ENCODE results near the gene USP17L21. TPM values are rescaled to one million over a fixed set of nuclear protein-coding genes. Genes with fewer than 3 reads are reported as not detected.
"Not testable (repeated sequence)": the region's sequence is repeated elsewhere in the genome, so short reads cannot be mapped to it uniquely, and the experiment has no call there.

Gene USP17L21, protein sequence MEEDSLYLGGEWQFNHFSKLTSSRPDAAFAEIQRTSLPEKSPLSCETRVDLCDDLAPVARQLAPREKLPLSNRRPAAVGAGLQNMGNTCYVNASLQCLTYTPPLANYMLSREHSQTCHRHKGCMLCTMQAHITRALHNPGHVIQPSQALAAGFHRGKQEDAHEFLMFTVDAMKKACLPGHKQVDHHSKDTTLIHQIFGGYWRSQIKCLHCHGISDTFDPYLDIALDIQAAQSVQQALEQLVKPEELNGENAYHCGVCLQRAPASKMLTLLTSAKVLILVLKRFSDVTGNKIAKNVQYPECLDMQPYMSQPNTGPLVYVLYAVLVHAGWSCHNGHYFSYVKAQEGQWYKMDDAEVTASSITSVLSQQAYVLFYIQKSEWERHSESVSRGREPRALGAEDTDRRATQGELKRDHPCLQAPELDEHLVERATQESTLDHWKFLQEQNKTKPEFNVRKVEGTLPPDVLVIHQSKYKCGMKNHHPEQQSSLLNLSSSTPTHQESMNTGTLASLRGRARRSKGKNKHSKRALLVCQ
- polyA plus RNA-seq (2013, experiment 1 of 2) = not detected
- not detected for polyA plus RNA-seq (2013, experiment 2 of 2)

DNA sequence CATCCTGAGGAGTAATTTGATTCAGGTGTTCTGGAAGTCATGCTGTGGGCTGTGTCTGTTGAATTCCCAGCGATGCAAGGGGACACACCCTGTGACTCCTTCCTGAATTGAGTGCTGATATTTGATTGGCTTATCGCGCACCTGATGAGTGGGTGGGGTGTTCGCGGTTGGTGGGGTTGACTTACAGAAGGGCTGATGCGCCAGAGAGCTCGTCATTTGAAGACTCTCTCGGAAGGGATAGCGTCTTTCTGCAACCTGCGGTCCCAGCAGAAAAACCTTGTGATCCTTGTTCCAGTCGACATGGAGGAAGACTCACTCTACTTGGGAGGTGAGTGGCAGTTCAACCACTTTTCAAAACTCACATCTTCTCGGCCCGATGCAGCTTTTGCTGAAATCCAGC, at the start of gene USP17L21:
USP17L21 (plus strand) TSS at position 301 of the 400 bp plus-strand sequence; CDS start at position 301, 0 bp downstream.
- H3K18ac ChIP-seq (ENCODE audit: low read length); H2BK5ac ChIP-seq (ENCODE audit: low read length); DNase-seq; H3K4ac ChIP-seq (ENCODE audit: low read depth, low read length); H2BK15ac ChIP-seq (replicated peaks; ENCODE audit: low read depth); H4K8ac ChIP-seq (ENCODE audit: low read depth, low read length); H3K4me1 ChIP-seq (ENCODE audit: control insufficient read depth, low read depth, low read length); H4K5ac ChIP-seq (ENCODE audit: low read length); H3K56ac ChIP-seq (ENCODE audit: low read length); H2AK5ac ChIP-seq (ENCODE audit: low read length); H3K36me3 ChIP-seq (ENCODE audit: control insufficient read depth, insufficient read depth, low read length); H3K27ac ChIP-seq (ENCODE audit: low read depth, low read length); H3K9ac ChIP-seq (ENCODE audit: low read length); H2BK120ac ChIP-seq (ENCODE audit: low read depth, low read length); H3K23ac ChIP-seq (ENCODE audit: low read length); H3K79me1 ChIP-seq (ENCODE audit: low read length); H3K27me3 ChIP-seq (ENCODE audit: insufficient read depth, low read length, poor library complexity); H3K4me2 ChIP-seq (ENCODE audit: low read length); H3K4me3 ChIP-seq (ENCODE audit: low read length); H3K79me2 ChIP-seq (ENCODE audit: control insufficient read depth, insufficient read depth, low read length): not testable (repeated sequence)
- WGBS (ENCODE audit: extremely low coverage, insufficient coverage, low lambda C conversion rate) = no CpG with 5 or more reads among the region's 13 CpGs

DNA sequence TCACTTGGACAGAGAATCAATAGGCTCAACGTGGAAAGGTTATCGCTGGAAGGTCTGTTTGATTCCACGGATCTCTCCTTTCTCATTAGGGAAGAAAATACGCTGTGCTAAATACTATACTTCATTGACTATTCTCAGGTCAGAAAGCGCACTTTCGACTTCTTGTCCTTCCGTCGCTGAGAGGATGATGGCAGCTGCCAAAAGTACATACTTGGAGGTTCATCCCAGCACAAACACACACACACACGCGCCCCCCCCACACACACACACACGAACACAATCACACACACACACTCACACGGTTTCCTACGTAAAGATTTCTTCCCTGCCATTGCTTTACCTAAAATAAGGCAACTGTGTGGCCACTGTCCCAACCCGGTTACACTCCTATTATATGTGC, 48.0 kb upstream of the USP17L21 start:
- H3K36me3 ChIP-seq (ENCODE audit: control insufficient read depth, insufficient read depth, low read length); H3K23ac ChIP-seq (ENCODE audit: low read length); H3K27ac ChIP-seq (ENCODE audit: low read depth, low read length); H3K4me3 ChIP-seq (ENCODE audit: low read length); H3K4me2 ChIP-seq (ENCODE audit: low read length); H2AK5ac ChIP-seq (ENCODE audit: low read length); H3K9ac ChIP-seq (ENCODE audit: low read length); H2BK15ac ChIP-seq (replicated peaks; ENCODE audit: low read depth); H3K27me3 ChIP-seq (ENCODE audit: insufficient read depth, low read length, poor library complexity); H3K4me1 ChIP-seq (ENCODE audit: control insufficient read depth, low read depth, low read length); H3K79me1 ChIP-seq (ENCODE audit: low read length); H2BK5ac ChIP-seq (ENCODE audit: low read length); H3K79me2 ChIP-seq (ENCODE audit: control insufficient read depth, insufficient read depth, low read length); H2BK120ac ChIP-seq (ENCODE audit: low read depth, low read length); H4K5ac ChIP-seq (ENCODE audit: low read length); H4K8ac ChIP-seq (ENCODE audit: low read depth, low read length); DNase-seq; H3K4ac ChIP-seq (ENCODE audit: low read depth, low read length); H3K18ac ChIP-seq (ENCODE audit: low read length); H3K56ac ChIP-seq (ENCODE audit: low read length): not testable (repeated sequence)
- WGBS (ENCODE audit: extremely low coverage, insufficient coverage, low lambda C conversion rate) = no CpG with 5 or more reads among the region's 14 CpGs

DNA sequence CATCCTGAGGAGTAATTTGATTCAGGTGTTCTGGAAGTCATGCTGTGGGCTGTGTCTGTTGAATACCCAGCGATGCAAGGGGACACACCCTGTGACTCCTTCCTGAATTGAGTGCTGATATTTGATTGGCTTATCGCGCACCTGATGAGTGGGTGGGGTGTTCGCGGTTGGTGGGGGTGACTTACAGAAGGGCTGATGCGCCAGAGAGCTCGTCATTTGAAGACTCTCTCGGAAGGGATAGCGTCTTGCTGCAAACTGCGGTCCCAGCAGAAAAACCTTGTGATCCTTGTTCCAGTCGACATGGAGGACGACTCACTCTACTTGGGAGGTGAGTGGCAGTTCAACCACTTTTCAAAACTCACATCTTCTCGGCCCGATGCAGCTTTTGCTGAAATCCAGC, 47.6 kb upstream of the USP17L21 start, which contains the start of gene USP17L11:
USP17L11 (plus strand) TSS at position 301 of the 400 bp plus-strand sequence; CDS start at position 301, 0 bp downstream.
- no CpG with 5 or more reads among the region's 14 CpGs for WGBS (ENCODE audit: extremely low coverage, insufficient coverage, low lambda C conversion rate)
- not testable (repeated sequence) for H3K4me3 ChIP-seq (ENCODE audit: low read length); H3K27me3 ChIP-seq (ENCODE audit: insufficient read depth, low read length, poor library complexity); H2AK5ac ChIP-seq (ENCODE audit: low read length); H3K4me2 ChIP-seq (ENCODE audit: low read length); H3K56ac ChIP-seq (ENCODE audit: low read length); H3K27ac ChIP-seq (ENCODE audit: low read depth, low read length); H3K4ac ChIP-seq (ENCODE audit: low read depth, low read length); H2BK5ac ChIP-seq (ENCODE audit: low read length); H3K23ac ChIP-seq (ENCODE audit: low read length); H4K8ac ChIP-seq (ENCODE audit: low read depth, low read length); H4K5ac ChIP-seq (ENCODE audit: low read length); H2BK120ac ChIP-seq (ENCODE audit: low read depth, low read length); H3K79me1 ChIP-seq (ENCODE audit: low read length); H3K18ac ChIP-seq (ENCODE audit: low read length); H3K9ac ChIP-seq (ENCODE audit: low read length); H3K36me3 ChIP-seq (ENCODE audit: control insufficient read depth, insufficient read depth, low read length); H3K79me2 ChIP-seq (ENCODE audit: control insufficient read depth, insufficient read depth, low read length); H3K4me1 ChIP-seq (ENCODE audit: control insufficient read depth, low read depth, low read length); DNase-seq; H2BK15ac ChIP-seq (replicated peaks; ENCODE audit: low read depth)

- not testable (repeated sequence) for H3K36me3 ChIP-seq (ENCODE audit: control insufficient read depth, insufficient read depth, low read length); H3K4me2 ChIP-seq (ENCODE audit: low read length); H3K56ac ChIP-seq (ENCODE audit: low read length); H3K9ac ChIP-seq (ENCODE audit: low read length); H2BK120ac ChIP-seq (ENCODE audit: low read depth, low read length); H3K27me3 ChIP-seq (ENCODE audit: insufficient read depth, low read length, poor library complexity); H3K27ac ChIP-seq (ENCODE audit: low read depth, low read length); H2BK5ac ChIP-seq (ENCODE audit: low read length); H4K5ac ChIP-seq (ENCODE audit: low read length); H3K18ac ChIP-seq (ENCODE audit: low read length); H3K23ac ChIP-seq (ENCODE audit: low read length); H2AK5ac ChIP-seq (ENCODE audit: low read length); H4K8ac ChIP-seq (ENCODE audit: low read depth, low read length); H3K4me3 ChIP-seq (ENCODE audit: low read length); H3K79me1 ChIP-seq (ENCODE audit: low read length); H2BK15ac ChIP-seq (replicated peaks; ENCODE audit: low read depth); H3K79me2 ChIP-seq (ENCODE audit: control insufficient read depth, insufficient read depth, low read length); DNase-seq; H3K4ac ChIP-seq (ENCODE audit: low read depth, low read length); H3K4me1 ChIP-seq (ENCODE audit: control insufficient read depth, low read depth, low read length)
- WGBS (ENCODE audit: extremely low coverage, insufficient coverage, low lambda C conversion rate) = no CpG with 5 or more reads among the region's 13 CpGs
Measured at GRCh38 chr4:9219852-9220251, 42.8 kb upstream of the USP17L21 start, which contains the start of gene USP17L12. Gene USP17L12, plus strand, starts transcription at chr4:9220152. Its CDS starts 0 bp downstream, at chr4:9220152.

- H3K27ac ChIP-seq (ENCODE audit: low read depth, low read length); H2AK5ac ChIP-seq (ENCODE audit: low read length); H2BK5ac ChIP-seq (ENCODE audit: low read length); H3K36me3 ChIP-seq (ENCODE audit: control insufficient read depth, insufficient read depth, low read length); H3K18ac ChIP-seq (ENCODE audit: low read length); H4K8ac ChIP-seq (ENCODE audit: low read depth, low read length); H2BK15ac ChIP-seq (replicated peaks; ENCODE audit: low read depth); H3K27me3 ChIP-seq (ENCODE audit: insufficient read depth, low read length, poor library complexity); H3K4me3 ChIP-seq (ENCODE audit: low read length); H3K56ac ChIP-seq (ENCODE audit: low read length); H3K23ac ChIP-seq (ENCODE audit: low read length); H3K9ac ChIP-seq (ENCODE audit: low read length); H3K4me2 ChIP-seq (ENCODE audit: low read length); H2BK120ac ChIP-seq (ENCODE audit: low read depth, low read length); H4K5ac ChIP-seq (ENCODE audit: low read length); H3K4me1 ChIP-seq (ENCODE audit: control insufficient read depth, low read depth, low read length); H3K79me1 ChIP-seq (ENCODE audit: low read length); H3K4ac ChIP-seq (ENCODE audit: low read depth, low read length); H3K79me2 ChIP-seq (ENCODE audit: control insufficient read depth, insufficient read depth, low read length); DNase-seq: not testable (repeated sequence)
- WGBS (ENCODE audit: extremely low coverage, insufficient coverage, low lambda C conversion rate) = no CpG with 5 or more reads among the region's 14 CpGs
Measured at GRCh38 chr4:9224596-9224995, 38.1 kb upstream of the USP17L21 start, which contains the start of gene USP17L13. Gene USP17L13, plus strand, starts transcription at chr4:9224896. Its CDS starts 0 bp downstream, at chr4:9224896.
